ENCODE data around the gene PKP1.

Gene PKP1

GRCh38 chr1:201261771-201262547 is 21.3 kb upstream of the PKP1 start:
- no peak for ATAC-seq
- TF ChIP-seq ZNF70 (CRISPR knock-in tag; IDR thresholded peaks at IDR 0.05) (no peak), ARNTL (CRISPR knock-in tag; IDR thresholded peaks at IDR 0.05; ENCODE audit: borderline replicate concordance, low read depth) (no peak), ZC3H10 (CRISPR knock-in tag; IDR thresholded peaks at IDR 0.05) (no peak), ISL1 (CRISPR knock-in tag; IDR thresholded peaks at IDR 0.05) (no peak), RARB (CRISPR knock-in tag; IDR thresholded peaks at IDR 0.05) (no peak), ZNF565 (CRISPR knock-in tag; conservative IDR thresholded peaks at IDR 0.05; ENCODE audit: low read depth) (no peak), TCF4 (CRISPR knock-in tag; IDR thresholded peaks at IDR 0.05; ENCODE audit: borderline replicate concordance) (no peak), POU6F1 (CRISPR knock-in tag; IDR thresholded peaks at IDR 0.05; ENCODE audit: borderline replicate concordance, low read depth) (no peak), CSRNP3 (CRISPR knock-in tag; IDR thresholded peaks at IDR 0.05) (no peak)

GRCh38 chr1:201262963-201263608 is 20.2 kb upstream of the PKP1 start:
- TF ChIP-seq TOX (CRISPR knock-in tag; IDR thresholded peaks at IDR 0.05; ENCODE audit: borderline replicate concordance) (no peak), BACH2 (CRISPR knock-in tag; IDR thresholded peaks at IDR 0.05; ENCODE audit: borderline replicate concordance) (no peak), TCF4 (CRISPR knock-in tag; IDR thresholded peaks at IDR 0.05; ENCODE audit: borderline replicate concordance) (no peak), ZNF565 (CRISPR knock-in tag; conservative IDR thresholded peaks at IDR 0.05; ENCODE audit: low read depth) (no peak), PATZ1 (CRISPR knock-in tag; IDR thresholded peaks at IDR 0.05; ENCODE audit: borderline replicate concordance) (no peak), ESRRG (CRISPR knock-in tag; IDR thresholded peaks at IDR 0.05) (no peak), ZFP3 (CRISPR knock-in tag; IDR thresholded peaks at IDR 0.05) (no peak), CREB5 (CRISPR knock-in tag; IDR thresholded peaks at IDR 0.05; ENCODE audit: low read depth) (no peak), CSRNP3 (CRISPR knock-in tag; IDR thresholded peaks at IDR 0.05) (no peak), GLIS3 (CRISPR knock-in tag; IDR thresholded peaks at IDR 0.05) (no peak), ARNTL (CRISPR knock-in tag; IDR thresholded peaks at IDR 0.05; ENCODE audit: borderline replicate concordance, low read depth) (no peak), TSHZ2 (CRISPR knock-in tag; IDR thresholded peaks at IDR 0.05) (no peak), RARB (CRISPR knock-in tag; IDR thresholded peaks at IDR 0.05) (no peak), CSDC2 (CRISPR knock-in tag; IDR thresholded peaks at IDR 0.05) (no peak), SNAI2 (CRISPR knock-in tag; IDR thresholded peaks at IDR 0.05) (no peak), POU6F1 (CRISPR knock-in tag; IDR thresholded peaks at IDR 0.05; ENCODE audit: borderline replicate concordance, low read depth) (no peak), ZFP30 (CRISPR knock-in tag; IDR thresholded peaks at IDR 0.05) (no peak)

More at GRCh38 chr1:201262963-201263608, 20.2 kb upstream of the PKP1 start:
- no peak for ATAC-seq

All from SK-N-SH treated with all-trans-retinoic acid at 6 μM for 48 hours (cell line).